Thoracic aorta (tissue), 2 donors: Measurements from ENCODE around the gene ASCL2. TPM values are rescaled to one million over a fixed set of nuclear protein-coding genes. Genes with fewer than 3 reads are reported as not detected.

Experiments
- ATAC-seq: fragments of 150-250 bp; one replicate; pipeline ENCODE4 v1.8.0; 2017; ENCODE audit warnings: low read depth; ENCODE audit not compliant: insufficient number of reproducible peaks, low FRiP score
- DNase-seq: peaks from one replicate; pipeline ENCODE4 v3.0.0-alpha.2; 2020; ENCODE audit warnings: low spot score
- H3K27ac ChIP-seq, 2 donors: fragments of 200-600 bp; sonication (generic); 1 replicate in 1 of 2; 2 replicates in 1 of 2; pipeline ENCODE4 v1.5.1; 2016; ENCODE audit warnings: mild to moderate bottlenecking in 2 of 2, moderate library complexity in 2 of 2
- H3K27me3 ChIP-seq: fragments of 200-600 bp; sonication (generic); replicated peaks from 2 replicates; pipeline ENCODE4 v1.6.0; 2016; ENCODE audit warnings: mild to moderate bottlenecking; ENCODE audit not compliant: insufficient read depth
- H3K36me3 ChIP-seq: fragments of 200-600 bp; sonication (generic); one replicate; pipeline ENCODE4 v1.5.1; 2016
- H3K4me1 ChIP-seq, 2 donors: fragments of 200-600 bp; sonication (generic); 1 replicate in 1 of 2; 2 replicates in 1 of 2; pipeline versions ENCODE4 v1.5.1 to v1.6.0; 2016; ENCODE audit warnings: low read depth in 2 of 2, mild to moderate bottlenecking in 1 of 2; ENCODE audit not compliant: control insufficient read depth in 1 of 2
- H3K4me3 ChIP-seq: fragments of 200-600 bp; sonication (generic); 2 replicates; pipeline ENCODE4 v1.5.1; 2016; ENCODE audit warnings: mild to moderate bottlenecking
- H3K9me3 ChIP-seq: fragments of 200-600 bp; sonication (generic); 2 replicates; pipeline ENCODE4 v1.5.1; 2016
- CTCF ChIP-seq: fragments of 200-600 bp; sonication (generic); IDR thresholded peaks from one replicate; pipeline ENCODE4 v1.5.1; 2019; ENCODE audit warnings: antibody characterized with exemption
- total RNA-seq, 2 donors: library from RNA; depleted of rRNA; stranded (reverse); fragments of >200 nt; gene quantifications; one replicate each; pipeline versions ENCODE4 v1.1.0 to v1.2.3, GENCODE V29; 2016

Gene ASCL2
- total RNA-seq, 2 donors from 2014 or later = 0.41 to 0.78 TPM

GRCh38 chr11:2303627-2304505, 33.5 kb upstream of the ASCL2 start:
- no peak for TF ChIP-seq CTCF
- peak overlapping the region; percentile 66 to 76 for H3K27ac ChIP-seq
- DNase-seq (no peak), ATAC-seq (no peak)
- H3K9me3 ChIP-seq = no peaks in the 10 kb centered on the region
- H3K4me1 ChIP-seq = peaks cover 34 to 55% of the 10 kb centered on the region in 2 donors
- H3K27me3 ChIP-seq = no peaks in the 10 kb centered on the region
- H3K4me3 ChIP-seq = no peak overlapping the region
- H3K36me3 ChIP-seq = no peaks in the 10 kb centered on the region

GRCh38 chr11:2302896-2303626, 32.7 kb upstream of the ASCL2 start:
- H3K9me3 ChIP-seq = no peaks in the 10 kb centered on the region
- H3K27me3 ChIP-seq = no peaks in the 10 kb centered on the region
- DNase-seq = no peak
- H3K27ac ChIP-seq = peak overlapping the region; percentile 66 to 76
- H3K36me3 ChIP-seq = no peaks in the 10 kb centered on the region
- TF ChIP-seq CTCF = no peak
- peak overlapping the region; percentile 48 for H3K4me3 ChIP-seq
- ATAC-seq = no peak
- peaks cover 34 to 55% of the 10 kb centered on the region in 2 donors for H3K4me1 ChIP-seq

- Histone ChIP-seq H3K4me3 (peak overlapping the region; percentile 48), H3K27me3 (no peaks in the 10 kb centered on the region), H3K4me1 (peaks cover 34 to 53% of the 10 kb centered on the region in 2 donors), H3K36me3 (no peaks in the 10 kb centered on the region), H3K9me3 (no peaks in the 10 kb centered on the region), H3K27ac (peak overlapping the region; percentile 66 to 76)
- no peak for ATAC-seq
- DNase-seq = no peak
- TF ChIP-seq CTCF = no peak
Observed at GRCh38 chr11:2302306-2302895, 32.0 kb upstream of the ASCL2 start.

- Histone ChIP-seq H3K27me3 (no peaks in the 10 kb centered on the region), H3K4me3 (peak within 1 kb of the TSS; percentile 48), H3K27ac (peak within 1 kb of the TSS; percentile 66 to 76), H3K9me3 (no peaks in the 10 kb centered on the region), H3K36me3 (no peaks in the 10 kb centered on the region), H3K4me1 (peaks cover 29 to 47% of the 10 kb centered on the region in 2 donors)
- no peak for TF ChIP-seq CTCF
- ATAC-seq = no peak
- no peak for DNase-seq
Observed at GRCh38 chr11:2301631-2302305, 31.4 kb upstream of the ASCL2 start, which contains the start of the genes C11orf21 and TSPAN32. C11orf21 (minus strand) TSS chr11:2301918; CDS start chr11:2301808, 110 bp downstream. TSPAN32 (plus strand) TSS chr11:2302013; CDS start chr11:2302150, 137 bp downstream.
